ENCODE data around the gene SPRYD3.

DNA sequence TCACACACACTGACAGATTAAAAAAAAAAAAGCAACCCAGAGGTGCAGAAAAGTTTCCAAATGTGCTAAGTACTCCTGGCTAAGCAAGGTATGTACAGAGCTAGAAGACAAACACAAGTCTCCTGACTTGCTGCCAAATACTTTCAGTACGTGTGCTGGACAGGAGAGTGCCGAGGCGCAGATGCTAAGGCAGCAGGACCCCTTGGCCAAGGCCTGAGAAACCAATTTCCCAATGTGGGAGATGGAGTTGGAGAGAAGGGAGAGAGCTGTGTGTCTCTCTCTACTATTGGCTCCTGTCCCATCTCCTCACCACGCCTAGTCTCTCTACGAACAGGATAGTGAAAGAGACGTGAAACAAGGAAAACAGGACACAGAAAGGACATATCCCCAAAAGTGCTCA is 5.3 kb downstream of the SPRYD3 start:
- TF ChIP-seq, protein P1, sequence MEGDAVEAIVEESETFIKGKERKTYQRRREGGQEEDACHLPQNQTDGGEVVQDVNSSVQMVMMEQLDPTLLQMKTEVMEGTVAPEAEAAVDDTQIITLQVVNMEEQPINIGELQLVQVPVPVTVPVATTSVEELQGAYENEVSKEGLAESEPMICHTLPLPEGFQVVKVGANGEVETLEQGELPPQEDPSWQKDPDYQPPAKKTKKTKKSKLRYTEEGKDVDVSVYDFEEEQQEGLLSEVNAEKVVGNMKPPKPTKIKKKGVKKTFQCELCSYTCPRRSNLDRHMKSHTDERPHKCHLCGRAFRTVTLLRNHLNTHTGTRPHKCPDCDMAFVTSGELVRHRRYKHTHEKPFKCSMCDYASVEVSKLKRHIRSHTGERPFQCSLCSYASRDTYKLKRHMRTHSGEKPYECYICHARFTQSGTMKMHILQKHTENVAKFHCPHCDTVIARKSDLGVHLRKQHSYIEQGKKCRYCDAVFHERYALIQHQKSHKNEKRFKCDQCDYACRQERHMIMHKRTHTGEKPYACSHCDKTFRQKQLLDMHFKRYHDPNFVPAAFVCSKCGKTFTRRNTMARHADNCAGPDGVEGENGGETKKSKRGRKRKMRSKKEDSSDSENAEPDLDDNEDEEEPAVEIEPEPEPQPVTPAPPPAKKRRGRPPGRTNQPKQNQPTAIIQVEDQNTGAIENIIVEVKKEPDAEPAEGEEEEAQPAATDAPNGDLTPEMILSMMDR (IDR thresholded peaks at IDR 0.05) = no peak
- TF ChIP-seq EZH2 (IDR thresholded peaks at IDR 0.05) (no peak), EZH2phosphoT487 (IDR thresholded peaks at IDR 0.05) (no peak)
